A673 (cell line): ENCODE measurements around the gene HNRNPF. TPM values are rescaled to one million over a fixed set of nuclear protein-coding genes. Genes with fewer than 3 reads are reported as not detected.

Experiments used
- BruUV-seq: library from RNA; stranded (reverse); fragments of 400-500 nt; replicated peaks from 2 replicates; lab custom pipeline; 2021; lab: Mats Ljungman, UMichigan
- CTCF ChIA-PET: fragments of 300-600 bp; sonication (Branson Sonifier 250); formaldehyde crosslinking; loops from one replicate; lab custom pipeline; 2022; ENCODE audit warnings: antibody characterized with exemption; lab: Charles Lee
- POLR2A ChIA-PET: fragments of 300-600 bp; sonication (Branson Sonifier 250); formaldehyde crosslinking; loops from one replicate; lab custom pipeline; 2022; ENCODE audit warnings: antibody characterized with exemption; ENCODE audit not compliant: low non-redundant PET; lab: Charles Lee
- DNase-seq: peaks from one replicate; pipeline ENCODE4 v3.0.0-alpha.2; 2015; ENCODE audit warnings: low spot score
- H3K27ac ChIP-seq: fragments of 200-600 bp; sonication (generic); 2 replicates; pipeline ENCODE4 v1.5.1; 2016; ENCODE audit warnings: mixed run types, low read depth, mild to moderate bottlenecking, mixed read lengths, antibody characterized with exemption, low read length; ENCODE audit not compliant: poor library complexity, severe bottlenecking
- H3K27me3 ChIP-seq: fragments of 200-600 bp; sonication (generic); replicated peaks from 2 replicates; pipeline ENCODE4 v1.6.1; 2017; ENCODE audit warnings: mixed run types, low read depth, mild to moderate bottlenecking, mixed read lengths, antibody characterized with exemption, low read length; ENCODE audit not compliant: insufficient read depth, poor library complexity
- H3K36me3 ChIP-seq: fragments of 200-600 bp; sonication (generic); 2 replicates; pipeline ENCODE4 v1.6.1; 2016; ENCODE audit warnings: mixed run types, mild to moderate bottlenecking, mixed read lengths, antibody characterized with exemption, low read length; ENCODE audit not compliant: insufficient read depth, poor library complexity, severe bottlenecking
- H3K4me1 ChIP-seq: fragments of 200-600 bp; sonication (generic); 2 replicates; pipeline ENCODE4 v1.6.1; 2017; ENCODE audit warnings: mixed run types, mild to moderate bottlenecking, mixed read lengths, antibody characterized with exemption, low read length; ENCODE audit not compliant: insufficient read depth, poor library complexity, severe bottlenecking
- H3K4me3 ChIP-seq: fragments of 200-600 bp; sonication (generic); 2 replicates; pipeline ENCODE4 v1.5.1; 2016; ENCODE audit warnings: low read depth, mixed run types, mild to moderate bottlenecking, mixed read lengths, low read length; ENCODE audit not compliant: poor library complexity, severe bottlenecking
- H3K9me3 ChIP-seq: fragments of 200-600 bp; sonication (generic); 2 replicates; pipeline ENCODE4 v1.6.1; 2016; ENCODE audit warnings: mixed run types, low read depth, mild to moderate bottlenecking, mixed read lengths, antibody characterized with exemption, low read length; ENCODE audit not compliant: poor library complexity, severe bottlenecking
- EZH2 ChIP-seq: fragments of 200-600 bp; sonication (generic); IDR thresholded peaks from 2 replicates; pipeline ENCODE4 v1.6.1; 2017; ENCODE audit warnings: borderline replicate concordance, low read depth, mild to moderate bottlenecking, mixed read lengths, antibody characterized with exemption, low read length; ENCODE audit not compliant: poor library complexity, severe bottlenecking
- intact Hi-C: fragments of 100-400 bp; cut with micrococcal nuclease; formaldehyde crosslinking; loops from one replicate; pipeline ENCODE4 v1.10.0; 2022; ENCODE audit not compliant: unreplicated experiment
- total RNA-seq: library from RNA; stranded (reverse); gene quantifications from 2 replicates; pipeline ENCODE4 v1.2.3, GENCODE V29; 2021
- TF ChIP-seq, protein P1 (sequence below): fragments of 300-800, 200-600 bp; sonication (generic); conservative IDR thresholded peaks from 2 replicates; pipeline ENCODE4 v1.5.1; 2017; ENCODE audit warnings: low read depth, mild to moderate bottlenecking, antibody characterized with exemption, low read length, moderate library complexity, mixed read lengths

The HNRNPF gene
- total RNA-seq, 1 experiment from 2014 or later, result 277 TPM

- intact Hi-C loops, result loop anchor here (2.0 kb wide), 1 partner anchor 15 kb away; the partner anchor contains the start of gene ZNF487
- ChIA-PET POLR2A (no interaction called here), CTCF (no interaction called here)
- no peaks in the 10 kb centered on the region for H3K9me3 ChIP-seq
- H3K4me1 ChIP-seq, result peaks cover 13% of the 10 kb centered on the region
- no TSS peak for BruUV-seq
- TF ChIP-seq, protein P1, sequence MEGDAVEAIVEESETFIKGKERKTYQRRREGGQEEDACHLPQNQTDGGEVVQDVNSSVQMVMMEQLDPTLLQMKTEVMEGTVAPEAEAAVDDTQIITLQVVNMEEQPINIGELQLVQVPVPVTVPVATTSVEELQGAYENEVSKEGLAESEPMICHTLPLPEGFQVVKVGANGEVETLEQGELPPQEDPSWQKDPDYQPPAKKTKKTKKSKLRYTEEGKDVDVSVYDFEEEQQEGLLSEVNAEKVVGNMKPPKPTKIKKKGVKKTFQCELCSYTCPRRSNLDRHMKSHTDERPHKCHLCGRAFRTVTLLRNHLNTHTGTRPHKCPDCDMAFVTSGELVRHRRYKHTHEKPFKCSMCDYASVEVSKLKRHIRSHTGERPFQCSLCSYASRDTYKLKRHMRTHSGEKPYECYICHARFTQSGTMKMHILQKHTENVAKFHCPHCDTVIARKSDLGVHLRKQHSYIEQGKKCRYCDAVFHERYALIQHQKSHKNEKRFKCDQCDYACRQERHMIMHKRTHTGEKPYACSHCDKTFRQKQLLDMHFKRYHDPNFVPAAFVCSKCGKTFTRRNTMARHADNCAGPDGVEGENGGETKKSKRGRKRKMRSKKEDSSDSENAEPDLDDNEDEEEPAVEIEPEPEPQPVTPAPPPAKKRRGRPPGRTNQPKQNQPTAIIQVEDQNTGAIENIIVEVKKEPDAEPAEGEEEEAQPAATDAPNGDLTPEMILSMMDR, result no peak
- no peak for TF ChIP-seq EZH2
- DNase-seq, result no peak
- H3K27me3 ChIP-seq, result no peaks in the 10 kb centered on the region
- no peak overlapping the region for H3K4me3 ChIP-seq
- H3K27ac ChIP-seq, result peak overlapping the region; percentile 91
- H3K36me3 ChIP-seq, result no peaks in the 10 kb centered on the region
Observed at GRCh38 chr10:43421519-43421918, 12.5 kb upstream of the HNRNPF start.

GRCh38 chr10:43421201-43421507, 12.2 kb upstream of the HNRNPF start:
- Histone ChIP-seq H3K9me3 (no peaks in the 10 kb centered on the region), H3K4me3 (peak overlapping the region; percentile 50), H3K36me3 (no peaks in the 10 kb centered on the region), H3K4me1 (peaks cover 13% of the 10 kb centered on the region), H3K27ac (peak overlapping the region; percentile 91), H3K27me3 (no peaks in the 10 kb centered on the region)
- intact Hi-C loops, result loop anchor here (2.0 kb wide), 1 partner anchor 16 kb away; the partner anchor contains the start of gene ZNF487
- no peak for DNase-seq
- CTCF ChIA-PET, result no interaction called here
- BruUV-seq, result TSS peak; percentile 87
- TF ChIP-seq EZH2, result no peak
- TF ChIP-seq, protein P1, result no peak
- POLR2A ChIA-PET, result interaction anchor here (0.5 kb wide), 1 partner anchor 14 kb away, joined by 4 read pairs; no protein-coding TSS in a partner anchor

DNA sequence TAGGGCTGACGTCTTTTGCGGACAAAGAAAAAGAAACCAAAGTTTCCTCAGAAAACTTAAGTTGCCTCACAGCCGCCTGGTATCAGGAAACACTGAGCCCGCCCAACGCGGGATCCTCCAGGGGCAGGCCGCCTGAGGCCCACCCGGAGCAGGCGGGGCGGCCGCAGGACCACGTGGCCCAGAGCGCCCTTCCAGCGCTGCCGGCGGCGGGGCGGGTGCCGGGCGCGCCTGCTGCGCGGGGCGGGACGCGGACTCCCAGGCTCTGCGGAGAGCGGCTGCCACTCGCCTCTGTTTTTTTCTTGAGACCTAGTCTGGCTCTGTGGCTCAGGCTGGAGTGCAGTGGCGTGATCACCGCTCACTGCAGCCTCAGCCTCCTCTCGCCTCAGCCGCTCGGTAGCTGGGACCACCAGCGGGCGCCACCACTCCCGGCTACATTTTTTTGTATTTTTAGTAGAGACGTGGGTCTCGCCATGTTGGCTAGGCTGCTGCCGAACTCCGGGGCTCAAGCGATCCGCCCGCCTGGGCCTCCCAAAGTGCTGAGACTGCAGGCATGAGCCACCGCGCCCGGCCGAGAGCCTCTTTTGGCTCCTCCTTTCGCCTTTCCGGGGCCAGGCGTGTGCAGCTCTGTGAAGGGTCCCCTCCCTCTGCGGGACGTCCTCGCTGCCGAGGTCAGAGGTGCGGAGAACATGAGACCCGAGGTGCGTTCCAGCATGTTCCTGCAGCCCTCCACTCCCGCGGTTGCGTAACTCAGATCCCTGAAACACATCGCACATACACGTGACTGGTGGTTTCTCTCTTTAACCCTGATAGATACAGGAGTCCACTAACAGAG, 11.6 kb upstream of the HNRNPF start:
- ChIA-PET CTCF (no interaction called here), POLR2A (interaction anchor here (0.5 kb wide), 1 partner anchor 13 kb away, joined by 4 read pairs; no protein-coding TSS in a partner anchor)
- Histone ChIP-seq H3K4me3 (peak overlapping the region; percentile 50), H3K27me3 (no peaks in the 10 kb centered on the region), H3K27ac (peak overlapping the region; percentile 91), H3K4me1 (peaks cover 13% of the 10 kb centered on the region), H3K9me3 (no peaks in the 10 kb centered on the region), H3K36me3 (no peaks in the 10 kb centered on the region)
- DNase-seq, result peak; percentile 93
- BruUV-seq, result no TSS peak
- no peak for TF ChIP-seq EZH2
- TF ChIP-seq, protein P1, result peak; percentile 27; the same call in 1 of the 2 replicates
- intact Hi-C loops, result loop anchor here (1.0 to 2.0 kb wide), 2 partner anchors 12 to 16 kb away; partner anchors contain the start of gene ZNF487
